ENCODE measurements around the gene PIGU. TPM values are rescaled to one million over a fixed set of nuclear protein-coding genes. Genes with fewer than 3 reads are reported as not detected.

PIGU gene
- polyA plus RNA-seq, 1 experiment, result 35.2 TPM

DNA sequence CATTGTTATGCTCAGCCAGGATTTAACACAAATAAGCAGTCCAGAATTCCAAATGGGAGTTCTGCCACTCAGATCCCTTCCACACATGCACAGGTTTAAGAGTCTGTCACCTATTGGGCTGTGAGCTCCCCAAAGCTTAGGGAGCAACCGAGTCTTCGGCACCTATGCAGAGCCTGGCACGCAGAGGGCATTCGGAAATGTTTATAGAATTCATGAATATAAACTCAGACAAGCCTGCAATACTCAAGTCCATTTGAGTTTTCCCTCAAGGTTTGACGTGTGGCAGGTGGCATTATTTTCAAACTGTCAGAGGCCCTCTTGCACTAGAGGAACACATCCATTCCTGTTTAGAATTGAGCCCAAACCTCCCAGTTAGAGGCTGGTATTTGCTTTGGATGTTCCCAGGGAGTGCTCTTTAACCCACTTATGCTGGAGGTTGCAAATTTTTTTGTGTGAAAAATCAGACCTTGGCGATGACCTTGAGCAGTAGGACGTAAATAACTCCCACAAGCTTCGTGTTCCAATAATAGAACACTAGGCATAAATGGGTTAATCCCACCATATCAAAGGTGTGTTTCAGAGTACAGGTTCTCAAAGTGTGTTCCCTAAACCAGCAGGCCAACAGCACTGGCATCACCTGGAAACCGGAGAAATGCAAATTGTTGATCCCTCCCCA, 90.3 kb downstream of the PIGU start:
- DNase-seq (ENCODE audit: low read depth), result no peak
- ChIA-PET CTCF (interaction anchor here (1.0 kb wide), 1 partner anchor 21 kb away, joined by 3 read pairs; no protein-coding TSS in a partner anchor), POLR2A (no interaction called here)
- peaks cover 2% of the 10 kb centered on the region for H3K36me3 ChIP-seq (ENCODE audit: control insufficient read depth, insufficient read depth, low read length)
- no peaks in the 10 kb centered on the region for H3K27me3 ChIP-seq (ENCODE audit: control insufficient read depth, insufficient read depth, low read length)
- TF ChIP-seq, protein P1, sequence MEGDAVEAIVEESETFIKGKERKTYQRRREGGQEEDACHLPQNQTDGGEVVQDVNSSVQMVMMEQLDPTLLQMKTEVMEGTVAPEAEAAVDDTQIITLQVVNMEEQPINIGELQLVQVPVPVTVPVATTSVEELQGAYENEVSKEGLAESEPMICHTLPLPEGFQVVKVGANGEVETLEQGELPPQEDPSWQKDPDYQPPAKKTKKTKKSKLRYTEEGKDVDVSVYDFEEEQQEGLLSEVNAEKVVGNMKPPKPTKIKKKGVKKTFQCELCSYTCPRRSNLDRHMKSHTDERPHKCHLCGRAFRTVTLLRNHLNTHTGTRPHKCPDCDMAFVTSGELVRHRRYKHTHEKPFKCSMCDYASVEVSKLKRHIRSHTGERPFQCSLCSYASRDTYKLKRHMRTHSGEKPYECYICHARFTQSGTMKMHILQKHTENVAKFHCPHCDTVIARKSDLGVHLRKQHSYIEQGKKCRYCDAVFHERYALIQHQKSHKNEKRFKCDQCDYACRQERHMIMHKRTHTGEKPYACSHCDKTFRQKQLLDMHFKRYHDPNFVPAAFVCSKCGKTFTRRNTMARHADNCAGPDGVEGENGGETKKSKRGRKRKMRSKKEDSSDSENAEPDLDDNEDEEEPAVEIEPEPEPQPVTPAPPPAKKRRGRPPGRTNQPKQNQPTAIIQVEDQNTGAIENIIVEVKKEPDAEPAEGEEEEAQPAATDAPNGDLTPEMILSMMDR (IDR thresholded peaks at IDR 0.05; ENCODE audit: insufficient read depth, low read depth, low read length), result no peak
- H3K4me3 ChIP-seq (ENCODE audit: low read depth, low read length), result no peak overlapping the region

DNA sequence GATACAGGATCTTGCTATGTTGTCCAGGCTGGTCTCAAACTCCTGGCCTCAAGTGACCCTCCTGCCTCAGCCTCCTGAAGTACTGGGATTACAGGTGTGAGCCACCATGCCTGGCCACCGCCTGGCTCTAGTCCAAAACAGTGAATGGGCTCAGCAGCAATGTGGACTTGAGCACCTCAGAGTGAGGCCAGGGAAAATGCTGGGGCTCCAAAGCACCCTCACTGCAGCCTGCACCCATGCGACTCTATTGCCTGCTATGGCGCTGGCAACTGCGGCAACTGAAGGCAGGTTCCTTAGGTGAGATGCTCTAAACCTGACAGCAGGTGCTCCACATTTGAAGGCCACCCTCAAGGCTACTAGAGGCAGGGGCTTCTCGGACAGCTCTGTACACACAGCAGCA, 91.9 kb downstream of the PIGU start:
- CTCF ChIA-PET, result interaction anchor here (1.4 kb wide), 1 partner anchor 44 kb away, joined by 5 read pairs; no protein-coding TSS in a partner anchor
- TF ChIP-seq, protein P1 (IDR thresholded peaks at IDR 0.05; ENCODE audit: insufficient read depth, low read depth, low read length), result no peak
- DNase-seq (ENCODE audit: low read depth), result no peak
- POLR2A ChIA-PET, result no interaction called here
- Histone ChIP-seq H3K4me3 (ENCODE audit: low read depth, low read length) (no peak overlapping the region), H3K36me3 (ENCODE audit: control insufficient read depth, insufficient read depth, low read length) (peaks cover 2% of the 10 kb centered on the region), H3K27me3 (ENCODE audit: control insufficient read depth, insufficient read depth, low read length) (no peaks in the 10 kb centered on the region)

DNA sequence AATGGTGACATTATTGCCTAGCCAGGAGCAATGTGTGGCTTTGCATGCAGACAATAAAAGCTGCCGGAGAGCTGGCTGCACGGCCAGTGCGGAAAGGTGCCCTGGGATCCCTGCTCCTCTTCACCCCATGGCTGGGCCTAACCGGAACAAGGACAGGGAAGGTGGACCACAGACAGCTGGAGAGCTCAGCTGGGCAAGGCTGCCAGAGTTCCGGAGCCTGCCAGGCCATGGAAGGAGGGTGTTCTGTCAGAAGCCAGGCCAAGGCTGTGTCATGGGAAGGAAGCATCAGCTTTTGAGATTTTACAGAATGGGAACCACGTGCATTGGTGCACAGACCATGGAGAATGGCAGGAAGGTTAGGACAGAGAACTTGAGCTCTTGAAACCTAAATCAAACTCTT, 93.3 kb downstream of the PIGU start:
- ChIA-PET CTCF (interaction anchor here (1.1 to 2.9 kb wide), 5 partner anchors 13 to 186 kb away, joined by 3 to 17 read pairs (median 6); no protein-coding TSS in a partner anchor), POLR2A (no interaction called here)
- Histone ChIP-seq H3K4me3 (ENCODE audit: low read depth, low read length) (no peak overlapping the region), H3K36me3 (ENCODE audit: control insufficient read depth, insufficient read depth, low read length) (peaks cover 2% of the 10 kb centered on the region), H3K27me3 (ENCODE audit: control insufficient read depth, insufficient read depth, low read length) (no peaks in the 10 kb centered on the region)
- no peak for DNase-seq (ENCODE audit: low read depth)
- TF ChIP-seq, protein P1 (IDR thresholded peaks at IDR 0.05; ENCODE audit: insufficient read depth, low read depth, low read length), result no peak

DNA sequence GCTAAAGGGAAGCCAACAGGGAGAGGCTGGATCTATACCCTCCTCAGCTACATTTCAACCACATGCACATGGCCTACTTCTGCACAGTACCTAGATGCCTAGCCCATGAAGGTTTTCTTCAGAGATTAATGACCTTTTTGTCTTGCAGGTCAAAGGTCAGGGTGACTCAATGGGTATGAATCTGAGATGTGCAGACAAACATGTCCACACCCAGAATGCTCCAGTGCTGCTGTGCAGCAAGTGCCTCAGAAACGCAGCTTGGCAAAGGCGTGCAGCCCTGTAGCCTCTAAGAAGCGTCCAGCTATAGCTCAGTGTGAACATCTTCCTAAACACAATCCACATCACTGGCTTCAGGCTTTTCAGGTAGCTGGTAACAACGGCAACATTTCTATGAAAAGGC, 94.0 kb downstream of the PIGU start:
- TF ChIP-seq, protein P1 (IDR thresholded peaks at IDR 0.05; ENCODE audit: insufficient read depth, low read depth, low read length), result no peak
- POLR2A ChIA-PET, result interaction anchor here (0.6 kb wide), 1 partner anchor 110 kb away, joined by 6 read pairs; no protein-coding TSS in a partner anchor
- Histone ChIP-seq H3K27me3 (ENCODE audit: control insufficient read depth, insufficient read depth, low read length) (no peaks in the 10 kb centered on the region), H3K4me3 (ENCODE audit: low read depth, low read length) (no peak overlapping the region), H3K36me3 (ENCODE audit: control insufficient read depth, insufficient read depth, low read length) (peaks cover 4% of the 10 kb centered on the region)
- CTCF ChIA-PET, result interaction anchor here (1.1 to 2.9 kb wide), 6 partner anchors 14 to 186 kb away, joined by 3 to 17 read pairs (median 6); no protein-coding TSS in a partner anchor
- DNase-seq (ENCODE audit: low read depth), result no peak

DNA sequence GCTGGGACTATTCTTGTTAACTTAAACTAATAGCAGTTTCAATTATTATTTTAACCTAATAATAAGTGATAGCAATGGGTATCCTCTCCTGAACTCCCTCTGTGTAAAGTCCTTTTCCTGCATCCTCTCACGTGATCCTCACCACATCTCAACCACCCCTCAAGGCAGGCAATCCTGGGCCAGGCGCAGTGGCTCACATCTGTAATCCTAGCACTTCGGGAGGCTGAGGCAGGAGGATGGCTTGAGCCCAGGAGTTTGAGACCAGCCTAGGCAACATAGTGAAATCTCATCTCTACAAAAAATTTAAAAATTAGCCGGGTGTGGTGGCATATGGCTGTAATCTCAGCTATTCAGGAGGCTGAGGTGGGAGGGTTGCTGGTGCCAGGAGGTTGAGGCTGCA, 94.7 kb downstream of the PIGU start:
- TF ChIP-seq, protein P1 (IDR thresholded peaks at IDR 0.05; ENCODE audit: insufficient read depth, low read depth, low read length), result no peak
- POLR2A ChIA-PET, result no interaction called here
- H3K27me3 ChIP-seq (ENCODE audit: control insufficient read depth, insufficient read depth, low read length), result no peaks in the 10 kb centered on the region
- CTCF ChIA-PET, result interaction anchor here (1.2 to 2.9 kb wide), 4 partner anchors 16 to 187 kb away, joined by 3 to 17 read pairs (median 6); no protein-coding TSS in a partner anchor
- H3K4me3 ChIP-seq (ENCODE audit: low read depth, low read length), result no peak overlapping the region
- no peak for DNase-seq (ENCODE audit: low read depth)
- peaks cover 4% of the 10 kb centered on the region for H3K36me3 ChIP-seq (ENCODE audit: control insufficient read depth, insufficient read depth, low read length)
